Measurements from ENCODE around the gene FAM3B. TPM values are rescaled to one million over a fixed set of nuclear protein-coding genes. Genes with fewer than 3 reads are reported as not detected.
A peak's percentile ranks its signal among the peaks of the same experiment; 100 is the strongest.

Gene FAM3B, protein sequence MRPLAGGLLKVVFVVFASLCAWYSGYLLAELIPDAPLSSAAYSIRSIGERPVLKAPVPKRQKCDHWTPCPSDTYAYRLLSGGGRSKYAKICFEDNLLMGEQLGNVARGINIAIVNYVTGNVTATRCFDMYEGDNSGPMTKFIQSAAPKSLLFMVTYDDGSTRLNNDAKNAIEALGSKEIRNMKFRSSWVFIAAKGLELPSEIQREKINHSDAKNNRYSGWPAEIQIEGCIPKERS
- total RNA-seq (10 to 100 TPM in 1 of 2 donors, 1 to 10 TPM in 1; 7.9 to 31.9 TPM), polyA plus RNA-seq (ENCODE audit: insufficient read length in 6 of 6) (10 to 100 TPM in 5 of 6 donors, 1 to 10 TPM in 1; 8.9 to 21.6 (median 13.0) TPM)
- long read RNA-seq, donor 1, transcript FAM3B-201 (8 exons, 1,088 nt) = major isoform, 6 of 15 reads
- long read RNA-seq, donor 1, partial matches to known transcripts = 9 of 15 reads
- long read RNA-seq, donor 1, other reads (novel, unspliced or antisense) = 0 of 15 reads
- long read RNA-seq, donor 2, transcript FAM3B-201 (8 exons, 1,088 nt) = major isoform, 9 of 18 reads
- long read RNA-seq, donor 2, partial matches to known transcripts = 7 of 18 reads
- long read RNA-seq, donor 2, other reads (novel, unspliced or antisense) = 0 of 18 reads
- long read RNA-seq, donor 3, partial matches to known transcripts = 9 of 12 reads
- long read RNA-seq, donor 3, other reads (novel, unspliced or antisense) = 0 of 12 reads
- long read RNA-seq, donor 4, transcript FAM3B-201 (8 exons, 1,088 nt) = major isoform, 29 of 39 reads
- long read RNA-seq, donor 4, partial matches to known transcripts = 0 of 39 reads
- long read RNA-seq, donor 4, other reads (novel, unspliced or antisense) = 6 of 39 reads
- long read RNA-seq, donor 5, transcript FAM3B-201 (8 exons, 1,088 nt) = major isoform, 9 of 20 reads
- long read RNA-seq, donor 5, partial matches to known transcripts = 9 of 20 reads
- long read RNA-seq, donor 5, other reads (novel, unspliced or antisense) = 0 of 20 reads
- long read RNA-seq, donor 6, transcript FAM3B-201 (8 exons, 1,088 nt) = major isoform, 7 of 7 reads
- long read RNA-seq, donor 6, partial matches to known transcripts = 0 of 7 reads
- long read RNA-seq, donor 6, other reads (novel, unspliced or antisense) = 0 of 7 reads
- long read RNA-seq, donor 7, transcript FAM3B-201 (8 exons, 1,088 nt) = major isoform, 5 of 5 reads
- long read RNA-seq, donor 7, partial matches to known transcripts = 0 of 5 reads
- long read RNA-seq, donor 7, other reads (novel, unspliced or antisense) = 0 of 5 reads
- long read RNA-seq, donor 8, transcript FAM3B-201 (8 exons, 1,088 nt) = major isoform, 5 of 6 reads
- long read RNA-seq, donor 8, partial matches to known transcripts = 0 of 6 reads
- long read RNA-seq, donor 8, other reads (novel, unspliced or antisense) = 0 of 6 reads
- long read RNA-seq, donor 9 = 0 reads
- long read RNA-seq, donor 10, transcript FAM3B-201 (8 exons, 1,088 nt) = major isoform, 12 of 15 reads
- long read RNA-seq, donor 10, partial matches to known transcripts = 0 of 15 reads
- long read RNA-seq, donor 10, other reads (novel, unspliced or antisense) = 1 of 15 reads
- long read RNA-seq, donor 11, partial matches to known transcripts = 0 of 1 reads
- long read RNA-seq, donor 11, other reads (novel, unspliced or antisense) = 0 of 1 reads
- long read RNA-seq, donor 12, partial matches to known transcripts = 0 of 5 reads
- long read RNA-seq, donor 12, other reads (novel, unspliced or antisense) = 0 of 5 reads

DNA sequence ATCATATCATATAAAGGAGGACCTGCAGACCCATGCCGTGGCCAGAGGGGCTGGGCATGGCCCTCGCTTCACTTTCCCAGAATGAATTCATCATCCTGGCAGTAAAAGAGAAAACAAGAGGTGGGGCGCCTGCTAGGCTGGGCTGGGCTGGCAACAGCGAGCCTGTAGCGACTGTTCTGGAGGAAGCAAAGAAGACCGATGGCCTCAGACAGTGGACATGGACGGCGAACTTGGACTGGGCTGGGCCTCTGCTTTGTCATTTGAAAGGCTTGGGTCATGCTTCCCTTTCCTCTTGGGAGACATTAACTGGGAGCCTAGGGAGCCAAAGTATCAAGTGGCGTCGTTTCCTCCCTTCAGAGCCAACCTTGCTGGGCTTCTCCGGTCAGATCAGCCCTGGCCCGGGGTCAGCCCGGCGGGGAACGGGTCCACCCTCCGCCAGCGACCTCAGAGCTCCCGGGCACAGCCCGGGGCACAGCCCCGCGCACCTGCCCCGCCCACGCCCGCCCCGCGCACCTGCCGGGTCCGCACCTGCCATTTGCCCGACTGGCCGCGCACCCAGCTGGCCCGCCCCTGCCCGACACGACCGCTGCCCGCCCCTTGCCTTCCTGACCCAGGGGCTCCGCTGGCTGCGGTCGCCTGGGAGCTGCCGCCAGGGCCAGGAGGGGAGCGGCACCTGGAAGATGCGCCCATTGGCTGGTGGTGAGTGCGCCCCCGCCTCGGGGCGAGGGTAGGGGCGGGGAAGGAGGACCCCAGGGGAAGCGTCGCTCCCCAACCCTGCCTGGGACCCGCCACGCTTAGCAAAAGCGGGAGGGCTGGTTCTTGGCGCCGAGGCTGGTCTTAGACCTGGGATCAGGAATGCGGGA is at the start of gene FAM3B:
Gene FAM3B, plus strand, starts transcription at position 602 of the 863 bp plus-strand sequence. Its CDS starts 79 bp downstream, at position 681.
- TF ChIP-seq, protein P1, sequence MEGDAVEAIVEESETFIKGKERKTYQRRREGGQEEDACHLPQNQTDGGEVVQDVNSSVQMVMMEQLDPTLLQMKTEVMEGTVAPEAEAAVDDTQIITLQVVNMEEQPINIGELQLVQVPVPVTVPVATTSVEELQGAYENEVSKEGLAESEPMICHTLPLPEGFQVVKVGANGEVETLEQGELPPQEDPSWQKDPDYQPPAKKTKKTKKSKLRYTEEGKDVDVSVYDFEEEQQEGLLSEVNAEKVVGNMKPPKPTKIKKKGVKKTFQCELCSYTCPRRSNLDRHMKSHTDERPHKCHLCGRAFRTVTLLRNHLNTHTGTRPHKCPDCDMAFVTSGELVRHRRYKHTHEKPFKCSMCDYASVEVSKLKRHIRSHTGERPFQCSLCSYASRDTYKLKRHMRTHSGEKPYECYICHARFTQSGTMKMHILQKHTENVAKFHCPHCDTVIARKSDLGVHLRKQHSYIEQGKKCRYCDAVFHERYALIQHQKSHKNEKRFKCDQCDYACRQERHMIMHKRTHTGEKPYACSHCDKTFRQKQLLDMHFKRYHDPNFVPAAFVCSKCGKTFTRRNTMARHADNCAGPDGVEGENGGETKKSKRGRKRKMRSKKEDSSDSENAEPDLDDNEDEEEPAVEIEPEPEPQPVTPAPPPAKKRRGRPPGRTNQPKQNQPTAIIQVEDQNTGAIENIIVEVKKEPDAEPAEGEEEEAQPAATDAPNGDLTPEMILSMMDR (IDR thresholded peaks at IDR 0.05) = no peak
- Histone ChIP-seq H3K9me3 (no peaks in the 10 kb centered on the region), H3K27me3 (peaks cover 17 to 42% of the 10 kb centered on the region in 2 donors), H3K36me3 (no peaks in the 10 kb centered on the region), H3K27ac (no peak within 1 kb of the TSS), H3K4me1 (peaks cover 0 to 6% of the 10 kb centered on the region in 2 donors), H3K4me3 (peak within 1 kb of the TSS; percentile 33 to 36)
- ATAC-seq (peak; percentile 97), DNase-seq (peak in 3 of 4 donors; percentile 32 to 85 (median 60))
- intact Hi-C loops (cut with DNase I) = no loop called here

DNA sequence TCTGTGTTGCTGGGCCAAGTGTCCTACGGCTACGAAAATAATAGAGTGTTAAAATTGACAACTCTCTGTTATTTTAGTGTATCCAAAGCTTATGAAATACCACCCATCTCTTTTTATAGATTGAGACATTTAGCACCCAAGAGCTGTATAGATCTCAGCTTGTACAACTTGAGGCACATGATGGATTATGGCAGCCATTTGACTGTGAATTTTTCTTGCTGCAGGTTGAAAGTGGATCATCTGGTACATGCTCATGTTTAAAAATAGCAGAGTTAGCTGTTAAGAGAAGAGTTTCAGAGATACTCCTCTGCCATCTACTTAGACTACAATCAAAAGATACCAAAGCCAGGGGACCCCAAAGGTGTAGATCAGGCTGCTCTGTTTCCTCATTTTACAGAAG is 49.3 kb upstream of the FAM3B start:
- ATAC-seq (no peak), DNase-seq (no peak)
- Histone ChIP-seq H3K27me3 (no peaks in the 10 kb centered on the region), H3K9me3 (peaks cover 0 to 13% of the 10 kb centered on the region in 2 donors), H3K36me3 (no peaks in the 10 kb centered on the region), H3K4me1 (no peaks in the 10 kb centered on the region), H3K27ac (no peak overlapping the region), H3K4me3 (no peak overlapping the region)
- intact Hi-C loops (cut with DNase I) = no loop called here
- TF ChIP-seq, protein P1 (IDR thresholded peaks at IDR 0.05) = no peak

DNA sequence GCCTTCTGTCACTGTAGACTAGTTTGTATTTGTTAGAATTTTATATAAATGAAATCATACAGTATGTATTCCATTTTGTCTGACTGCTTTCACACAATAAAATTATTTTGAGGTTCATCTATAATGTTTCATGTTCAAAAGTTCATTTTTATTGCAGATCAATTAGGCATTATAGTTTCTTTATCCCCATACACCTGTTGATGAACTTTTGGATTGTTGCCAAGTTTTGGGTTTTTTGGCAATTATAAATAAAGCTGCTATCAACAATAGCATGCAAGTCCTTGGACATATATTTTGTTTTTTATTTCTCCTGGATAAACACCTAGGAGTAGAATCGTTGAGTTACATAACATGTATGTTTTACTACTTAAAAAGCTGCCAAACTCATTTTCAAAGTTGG is 47.1 kb upstream of the FAM3B start:
- H3K4me3 ChIP-seq = no peak overlapping the region
- TF ChIP-seq, protein P1 (IDR thresholded peaks at IDR 0.05) = no peak
- H3K9me3 ChIP-seq = peaks cover 0 to 15% of the 10 kb centered on the region in 2 donors
- H3K27me3 ChIP-seq = no peaks in the 10 kb centered on the region
- H3K36me3 ChIP-seq = no peaks in the 10 kb centered on the region
- H3K27ac ChIP-seq = no peak overlapping the region
- DNase-seq = no peak
- ATAC-seq = no peak
- no peaks in the 10 kb centered on the region for H3K4me1 ChIP-seq
- intact Hi-C loops (cut with DNase I) = no loop called here

DNA sequence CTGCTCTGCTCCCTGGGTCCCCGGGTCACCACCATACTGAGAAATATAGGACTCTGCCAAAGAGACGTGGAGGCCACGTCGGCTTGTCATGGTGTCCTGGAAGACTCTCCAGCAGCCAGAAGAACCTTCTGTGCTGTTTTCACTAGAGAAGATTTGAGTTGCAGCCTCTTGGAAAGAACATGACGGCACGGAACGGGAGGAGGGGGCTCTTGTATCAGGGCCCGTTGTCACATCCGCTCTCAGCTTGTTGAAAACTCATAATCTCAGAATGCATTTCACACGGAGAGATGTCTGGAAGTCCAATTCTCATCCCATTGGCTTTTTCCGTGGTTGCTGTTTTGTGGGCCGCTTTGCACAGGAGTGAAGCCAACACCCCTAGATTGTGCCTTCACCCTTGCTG is 39.4 kb upstream of the FAM3B start:
- no peaks in the 10 kb centered on the region for H3K4me1 ChIP-seq
- DNase-seq = no peak
- H3K36me3 ChIP-seq = peaks cover 0 to 3% of the 10 kb centered on the region in 2 donors
- ATAC-seq = no peak
- H3K9me3 ChIP-seq = peaks cover 0 to 5% of the 10 kb centered on the region in 2 donors
- intact Hi-C loops (cut with DNase I) = no loop called here
- H3K4me3 ChIP-seq = no peak overlapping the region
- H3K27ac ChIP-seq = no peak overlapping the region
- TF ChIP-seq, protein P1 (IDR thresholded peaks at IDR 0.05) = no peak
- H3K27me3 ChIP-seq = no peaks in the 10 kb centered on the region

Data from left lung (tissue), 14 donors.